Natural killer cell (primary cell): ENCODE results near the gene WNT3A. TPM values are rescaled to one million over a fixed set of nuclear protein-coding genes. Genes with fewer than 3 reads are reported as not detected.
A peak's percentile ranks its signal among the peaks of the same experiment; 100 is the strongest.
"Not testable (repeated sequence)": the region's sequence is repeated elsewhere in the genome, so short reads cannot be mapped to it uniquely, and the experiment has no call there.

Experiments used
- ATAC-seq, 3 donors: fragments of 150-1000 bp in 2 of 3; fragments of 200-7000 bp in 1 of 3; cut with Tn5 transposase; 1 replicate in 1 of 3; 2 replicates in 2 of 3; pipeline ENCODE4 v1.10.0; 2021; ENCODE audit warnings: mild to moderate bottlenecking in 2 of 3, moderate library complexity in 2 of 3
- DNase-seq, 2 donors: peaks; one replicate each; pipeline versions ENCODE4 v3.0.0 to v3.0.0-alpha.2; 2013 to 2021; ENCODE audit warnings: mixed read lengths in 1 of 2
- H3K27ac ChIP-seq: one replicate; pipeline ENCODE4 v1.5.1; 2013; ENCODE audit warnings: mild to moderate bottlenecking, low read length
- H3K27me3 ChIP-seq: one replicate; pipeline ENCODE4 v1.6.1; 2013; ENCODE audit warnings: low read length; ENCODE audit not compliant: control insufficient read depth, insufficient read depth
- H3K36me3 ChIP-seq: one replicate; pipeline ENCODE4 v1.6.1; 2013; ENCODE audit warnings: low read length; ENCODE audit not compliant: control insufficient read depth, insufficient read depth
- H3K4me1 ChIP-seq: one replicate; pipeline ENCODE4 v1.6.1; 2013; ENCODE audit warnings: low read length; ENCODE audit not compliant: control insufficient read depth, insufficient read depth
- H3K4me3 ChIP-seq: one replicate; pipeline ENCODE4 v1.5.1; 2013; ENCODE audit warnings: low read length
- H3K9me3 ChIP-seq: one replicate; pipeline ENCODE4 v1.6.1; 2013; ENCODE audit warnings: low read length; ENCODE audit not compliant: control insufficient read depth, insufficient read depth
- H3K27ac Mint-ChIP-seq, 2 donors: one replicate each; pipeline ENCODE4 v1.8.0; 2022; ENCODE audit warnings: mild to moderate bottlenecking in 2 of 2, mixed read lengths in 2 of 2, moderate library complexity in 1 of 2
- H3K27me3 Mint-ChIP-seq, 2 donors: one replicate each; pipeline ENCODE4 v1.8.0; 2022; ENCODE audit warnings: low read depth in 2 of 2, mixed read lengths in 2 of 2
- H3K36me3 Mint-ChIP-seq: one replicate; pipeline ENCODE4 v1.8.0; 2022; ENCODE audit warnings: mixed read lengths
- H3K4me1 Mint-ChIP-seq, 2 donors: one replicate each; pipeline ENCODE4 v1.8.0; 2022; ENCODE audit warnings: mixed read lengths in 2 of 2
- H3K4me3 Mint-ChIP-seq: one replicate; pipeline ENCODE4 v1.8.0; 2022; ENCODE audit warnings: mild to moderate bottlenecking, moderate library complexity, mixed read lengths
- H3K9me3 Mint-ChIP-seq, 2 donors: one replicate each; pipeline ENCODE4 v1.8.0; 2022; ENCODE audit warnings: mixed read lengths in 2 of 2
- CTCF ChIP-seq: fragments of 200-600 bp; IDR thresholded peaks from one replicate; pipeline ENCODE4 v1.8.0; 2022; ENCODE audit warnings: antibody characterized with exemption
- WGBS: methylation state at CpG from one replicate; pipeline ENCODE4 v1.1.7; 2013; ENCODE audit warnings: missing lambda C conversion rate; ENCODE audit not compliant: insufficient coverage; 5-methylcytosine and 5-hydroxymethylcytosine counted together
- intact Hi-C: fragments of 100-400 bp; cut with micrococcal nuclease; formaldehyde crosslinking; loops from one replicate; pipeline ENCODE4 v1.14.2; 2022
- total RNA-seq, 4 donors: library from RNA; stranded (reverse); fragments of 120-200 nt in 1 of 4; gene quantifications; one replicate each; pipeline versions ENCODE4 v1.2.3 to v1.2.4, GENCODE V29; 2013 to 2022

Gene WNT3A
- total RNA-seq, 3 donors from 2014 or later (not counting 1 experiment from before 2014, with no cell fraction given), result not detected

GRCh38 chr1:227961651-227962466, 44.9 kb upstream of the WNT3A start:
- Histone ChIP-seq H3K4me1 (no peaks in the 10 kb centered on the region), H3K9me3 (no peaks in the 10 kb centered on the region), H3K36me3 (no peaks in the 10 kb centered on the region), H3K27me3 (no peaks in the 10 kb centered on the region), H3K27ac (no peak overlapping the region), H3K4me3 (no peak overlapping the region)
- Mint-ChIP-seq H3K9me3 (no peaks in the 10 kb centered on the region), H3K27ac (peak overlapping the region in 1 of 2 donors; percentile 9), H3K36me3 (no peaks in the 10 kb centered on the region), H3K4me3 (no peak overlapping the region), H3K4me1 (peaks cover 11 to 16% of the 10 kb centered on the region in 2 donors), H3K27me3 (peaks cover 8 to 15% of the 10 kb centered on the region in 2 donors)
- DNase-seq (peak; percentile 3 to 4), ATAC-seq (peak in 1 of 3 donors; percentile 34)
- WGBS, result 33% methylated on average over 4 of the region's 4 CpGs
- TF ChIP-seq CTCF, result no peak
- intact Hi-C loops, result no loop called here

- H3K36me3 Mint-ChIP-seq, intact Hi-C loops, H3K36me3 ChIP-seq, H3K9me3 Mint-ChIP-seq, H3K27ac ChIP-seq, DNase-seq, H3K9me3 ChIP-seq, H3K27me3 Mint-ChIP-seq, H3K4me1 Mint-ChIP-seq, H3K4me1 ChIP-seq, H3K4me3 ChIP-seq, H3K27ac Mint-ChIP-seq, ATAC-seq, H3K4me3 Mint-ChIP-seq, H3K27me3 ChIP-seq: not testable (repeated sequence)
- 64% methylated on average over 2 of the region's 2 CpGs for WGBS
These were observed 40.1 kb upstream of the WNT3A start for GRCh38 chr1:227966733-227967132.

GRCh38 chr1:227967815-227968214, 39.0 kb upstream of the WNT3A start:
- H3K27me3 Mint-ChIP-seq, H3K4me3 Mint-ChIP-seq, H3K4me3 ChIP-seq, H3K27ac Mint-ChIP-seq, ATAC-seq, H3K9me3 ChIP-seq, intact Hi-C loops, H3K27me3 ChIP-seq, H3K9me3 Mint-ChIP-seq, DNase-seq, H3K4me1 ChIP-seq, H3K4me1 Mint-ChIP-seq, H3K36me3 ChIP-seq, H3K36me3 Mint-ChIP-seq, H3K27ac ChIP-seq: not testable (repeated sequence)
- 93% methylated on average over 5 of the region's 5 CpGs for WGBS

DNA sequence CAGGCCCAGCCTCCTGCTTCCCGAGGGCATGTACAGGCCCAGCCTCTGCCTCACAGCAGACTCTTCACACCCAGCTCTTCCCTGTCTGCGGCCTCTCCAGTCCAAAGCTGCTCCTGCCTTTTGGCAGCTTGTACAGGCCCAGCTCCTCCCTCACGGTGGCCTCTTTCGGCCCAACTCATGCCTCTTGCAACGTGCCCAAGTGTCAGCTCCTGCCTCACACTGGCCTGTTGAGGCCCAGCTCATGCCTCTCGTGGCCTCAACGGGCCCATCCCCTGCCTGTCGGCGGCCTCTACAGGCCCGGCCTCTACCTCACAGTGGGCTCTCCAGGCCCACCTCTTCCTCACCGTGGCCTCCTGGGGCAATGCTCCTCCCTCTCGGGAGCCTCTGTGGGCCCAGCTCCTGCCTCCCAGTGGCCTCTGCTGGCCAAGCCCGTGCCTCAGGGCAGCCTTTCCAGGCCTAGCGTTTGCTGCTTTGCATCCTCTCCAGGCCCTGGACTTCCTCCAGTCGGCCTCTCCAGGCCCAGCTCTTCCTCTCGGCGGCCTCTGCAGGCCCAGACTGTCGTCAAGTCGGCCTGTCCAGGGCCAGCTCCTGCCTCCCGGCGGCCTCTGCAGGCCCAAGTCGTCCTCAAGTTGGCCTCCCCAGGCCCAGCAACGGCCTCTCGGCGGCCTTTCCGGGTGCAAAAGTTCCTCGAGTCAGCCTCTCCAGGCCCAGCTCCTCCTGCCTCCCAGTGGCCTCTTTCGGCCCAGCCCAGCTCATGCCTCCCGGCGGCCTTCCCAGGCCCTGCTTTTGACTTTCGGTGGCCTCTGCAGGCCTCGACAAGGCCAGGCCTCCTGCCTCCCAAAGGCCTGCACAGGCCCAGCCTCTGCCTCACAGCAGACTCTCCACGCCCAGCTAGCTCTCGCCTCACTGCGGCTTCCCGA, 36.5 kb upstream of the WNT3A start:
- H3K27ac Mint-ChIP-seq, H3K36me3 ChIP-seq, H3K4me3 ChIP-seq, H3K36me3 Mint-ChIP-seq, H3K27me3 ChIP-seq, DNase-seq, H3K4me1 ChIP-seq, intact Hi-C loops, H3K27me3 Mint-ChIP-seq, H3K4me3 Mint-ChIP-seq, H3K9me3 ChIP-seq, ATAC-seq, H3K27ac ChIP-seq, H3K4me1 Mint-ChIP-seq, H3K9me3 Mint-ChIP-seq: not testable (repeated sequence)
- 93% methylated on average over 36 of the region's 36 CpGs for WGBS

DNA sequence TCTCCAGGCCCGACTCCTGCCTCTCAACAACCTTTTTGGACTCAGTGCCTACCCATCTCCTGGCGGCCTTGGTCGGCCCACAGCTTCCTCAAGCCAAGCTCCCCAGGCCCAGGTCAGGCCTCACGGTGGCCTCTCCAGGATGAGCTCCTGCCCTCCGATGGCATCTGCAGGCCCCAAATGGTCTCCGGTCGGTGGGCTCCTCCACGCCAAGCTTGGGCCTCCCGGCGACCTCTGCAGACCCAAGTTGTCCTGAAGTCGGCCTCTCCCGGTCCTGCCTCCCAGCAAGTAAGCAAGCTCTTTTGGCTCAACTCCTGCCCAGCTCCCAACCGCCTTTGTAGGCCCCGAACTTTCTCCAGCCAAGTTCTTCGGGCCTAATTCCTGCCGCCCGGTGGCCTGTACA, 35.6 kb upstream of the WNT3A start:
- H3K4me3 ChIP-seq, H3K4me1 Mint-ChIP-seq, H3K27me3 ChIP-seq, H3K9me3 ChIP-seq, H3K27ac ChIP-seq, H3K4me1 ChIP-seq, H3K9me3 Mint-ChIP-seq, H3K27me3 Mint-ChIP-seq, DNase-seq, H3K36me3 Mint-ChIP-seq, H3K4me3 Mint-ChIP-seq, H3K27ac Mint-ChIP-seq, intact Hi-C loops, H3K36me3 ChIP-seq, ATAC-seq: not testable (repeated sequence)
- 100% methylated on average over 3 of the region's 17 CpGs for WGBS

DNA sequence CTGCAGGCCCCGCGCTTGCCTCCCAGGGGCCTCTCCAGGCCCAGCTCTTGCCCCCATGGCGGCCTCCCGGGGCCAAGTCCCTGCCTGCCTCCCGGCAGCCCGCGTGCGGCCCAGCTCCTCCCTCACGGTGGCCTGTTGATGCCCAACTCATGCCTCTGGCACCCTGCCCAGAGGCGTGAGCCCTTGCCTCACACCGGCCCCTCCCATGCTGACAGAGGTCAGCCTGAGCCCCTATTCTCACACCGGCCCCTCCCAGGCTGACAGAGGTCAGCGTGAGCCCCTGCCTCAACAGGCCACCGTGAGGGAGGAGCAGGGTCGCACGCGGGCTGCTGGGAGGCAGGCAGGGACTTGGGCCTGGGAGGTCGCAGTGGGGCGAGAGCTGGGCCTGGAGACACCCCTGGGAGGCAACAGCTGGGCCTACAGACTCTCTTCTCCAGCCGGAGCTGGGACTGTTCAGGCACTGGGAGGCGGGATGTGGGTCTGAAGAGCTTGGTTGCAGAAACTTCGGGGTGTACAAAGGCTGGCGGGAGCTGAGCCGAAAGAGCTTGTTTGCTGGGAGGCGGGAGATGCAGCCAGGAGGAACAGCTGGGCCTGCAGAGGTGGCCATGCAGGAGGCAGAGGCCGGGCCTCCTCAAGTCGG, 35.0 kb upstream of the WNT3A start:
- H3K36me3 ChIP-seq, ATAC-seq, H3K27ac ChIP-seq, H3K4me1 Mint-ChIP-seq, H3K4me3 ChIP-seq, H3K27me3 ChIP-seq, H3K36me3 Mint-ChIP-seq, intact Hi-C loops, DNase-seq, H3K27ac Mint-ChIP-seq, H3K4me1 ChIP-seq, H3K9me3 Mint-ChIP-seq, H3K4me3 Mint-ChIP-seq, H3K27me3 Mint-ChIP-seq, H3K9me3 ChIP-seq: not testable (repeated sequence)
- WGBS, result 93% methylated on average over 22 of the region's 27 CpGs
